ENCODE data around the gene PDCD10. TPM values are rescaled to one million over a fixed set of nuclear protein-coding genes. Genes with fewer than 3 reads are reported as not detected.

Gene PDCD10
- total RNA-seq, 1 donor from 2014 or later: 42.2 TPM

- no peak for DNase-seq (ENCODE audit: low spot score)
- intact Hi-C loops (cut with DNase I): loop anchor here (5.0 to 10.0 kb wide), 2 partner anchors 308 to 360 kb away; partner anchors contain the start of gene GOLIM4
These were observed 2.3 kb upstream of the PDCD10 start for GRCh38 chr3:167736997-167737396.

- intact Hi-C loops (cut with DNase I): loop anchor here (5.0 to 10.0 kb wide), 2 partner anchors 308 to 361 kb away; partner anchors contain the start of gene GOLIM4
- no peak for DNase-seq (ENCODE audit: low spot score)
These were observed 1.6 kb upstream of the PDCD10 start for GRCh38 chr3:167736264-167736787.

DNA sequence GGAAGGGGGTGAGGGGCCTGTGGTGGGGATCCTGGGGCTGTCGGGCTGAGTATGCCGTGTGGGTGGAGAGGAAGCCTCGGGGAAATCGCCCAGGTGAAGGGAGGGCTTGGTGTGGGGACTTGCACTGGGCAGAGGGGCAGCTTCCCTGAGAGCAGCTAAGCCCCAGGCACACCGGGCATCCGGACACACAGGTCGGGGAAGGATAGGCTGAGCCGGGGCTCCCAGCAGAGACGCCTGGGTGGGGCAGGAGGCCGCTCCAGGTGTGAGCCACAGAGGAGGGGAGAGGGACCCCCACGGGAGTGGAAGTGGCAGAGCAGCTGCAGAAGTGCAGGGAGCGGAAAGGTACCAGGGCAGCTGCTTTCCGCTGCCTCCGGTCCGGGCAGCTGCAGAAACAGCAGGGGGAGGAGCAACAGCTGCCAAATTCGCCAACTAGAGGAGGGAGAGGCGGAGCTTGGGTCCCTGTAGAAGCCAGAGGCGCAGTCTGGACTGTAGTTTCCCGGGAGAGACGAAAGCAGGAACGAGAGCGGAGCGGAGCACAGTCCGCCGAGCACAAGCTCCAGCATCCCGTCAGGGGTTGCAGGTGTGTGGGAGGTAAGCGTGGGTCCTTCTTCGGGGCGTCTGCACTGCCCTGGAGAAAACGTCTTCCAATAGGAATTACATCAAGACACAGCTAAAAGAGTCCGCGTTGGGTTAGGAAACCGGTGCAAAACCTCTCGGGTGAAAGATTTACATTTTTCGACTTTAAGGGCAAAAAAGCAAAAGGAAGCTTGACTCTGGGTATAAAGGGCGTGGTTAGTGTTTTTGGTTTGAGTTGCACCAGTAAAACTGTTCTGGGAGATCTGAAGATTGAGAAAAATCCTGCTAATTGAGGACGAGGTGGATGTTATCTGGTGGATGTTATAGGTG lies 794 bp upstream of the PDCD10 start, which contains the start of gene SERPINI1:
Gene SERPINI1, plus strand, starts transcription at position 489 of the 906 bp plus-strand sequence. CDS start 53,408 bp downstream, outside the sequence.
- DNase-seq (ENCODE audit: low spot score): peak; percentile 94
- intact Hi-C loops (cut with DNase I): loop anchor here (1.0 to 10.0 kb wide), 4 partner anchors 78 to 362 kb away; partner anchors contain the start of gene GOLIM4

DNA sequence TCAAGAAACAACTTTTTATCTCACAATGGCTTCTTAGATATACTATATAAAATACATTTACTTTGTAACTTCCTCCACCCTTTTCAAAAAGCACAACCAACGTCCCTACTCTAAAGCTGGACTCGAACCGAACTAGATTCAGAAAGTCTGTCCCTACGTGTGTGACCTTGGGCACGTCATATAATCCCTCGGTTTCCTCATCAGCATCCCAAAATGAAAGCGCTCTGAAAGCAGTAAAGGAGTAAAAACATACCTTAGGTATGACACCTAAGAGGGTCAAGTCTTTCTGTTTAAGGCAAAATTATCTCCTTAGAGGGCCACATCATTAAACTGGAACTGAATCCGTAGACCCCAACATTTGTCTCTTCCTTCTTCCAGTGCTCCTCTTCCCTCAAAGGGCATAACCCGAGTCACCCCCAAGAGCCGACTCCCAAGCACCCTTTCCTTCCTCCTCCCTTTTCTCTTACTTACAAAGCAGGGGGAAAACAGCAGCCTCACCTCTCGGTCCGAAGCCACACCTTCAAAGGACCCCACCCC lies 663 bp downstream of the PDCD10 start:
- intact Hi-C loops (cut with DNase I): loop anchor here (2.0 to 10.0 kb wide), 2 partner anchors 143 to 311 kb away; no protein-coding TSS in a partner anchor
- no peak for DNase-seq (ENCODE audit: low spot score)

- intact Hi-C loops (cut with DNase I): loop anchor here (10.0 kb wide), 1 partner anchor 312 kb away; no protein-coding TSS in a partner anchor
- DNase-seq (ENCODE audit: low spot score): no peak
These were observed 2.2 kb downstream of the PDCD10 start for GRCh38 chr3:167732313-167733065.

- no peak for DNase-seq (ENCODE audit: low spot score)
- intact Hi-C loops (cut with DNase I): loop anchor here (10.0 kb wide), 1 partner anchor 313 kb away; no protein-coding TSS in a partner anchor
These were observed 3.3 kb downstream of the PDCD10 start for GRCh38 chr3:167731393-167731792.

DNA sequence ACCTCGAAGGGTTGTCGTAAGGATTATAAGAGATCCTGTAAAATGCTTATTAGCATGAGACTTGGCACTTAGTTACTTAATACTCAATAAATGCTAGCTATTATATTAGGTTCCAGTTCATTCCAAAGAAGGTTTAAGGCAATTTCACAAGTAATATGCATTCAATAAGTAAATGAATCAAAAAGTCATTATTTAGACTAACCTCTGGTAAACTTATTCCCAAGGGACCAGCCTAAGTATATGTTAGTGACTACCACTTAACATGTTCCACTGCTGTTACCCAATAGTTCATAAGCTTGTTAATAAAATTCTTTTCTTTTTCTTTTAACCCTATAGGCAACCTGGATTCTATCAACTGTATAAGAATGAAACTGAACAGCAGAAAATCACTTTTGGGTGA lies 5.1 kb downstream of the PDCD10 start:
- intact Hi-C loops (cut with DNase I): no loop called here
- DNase-seq (ENCODE audit: low spot score): no peak

DNA sequence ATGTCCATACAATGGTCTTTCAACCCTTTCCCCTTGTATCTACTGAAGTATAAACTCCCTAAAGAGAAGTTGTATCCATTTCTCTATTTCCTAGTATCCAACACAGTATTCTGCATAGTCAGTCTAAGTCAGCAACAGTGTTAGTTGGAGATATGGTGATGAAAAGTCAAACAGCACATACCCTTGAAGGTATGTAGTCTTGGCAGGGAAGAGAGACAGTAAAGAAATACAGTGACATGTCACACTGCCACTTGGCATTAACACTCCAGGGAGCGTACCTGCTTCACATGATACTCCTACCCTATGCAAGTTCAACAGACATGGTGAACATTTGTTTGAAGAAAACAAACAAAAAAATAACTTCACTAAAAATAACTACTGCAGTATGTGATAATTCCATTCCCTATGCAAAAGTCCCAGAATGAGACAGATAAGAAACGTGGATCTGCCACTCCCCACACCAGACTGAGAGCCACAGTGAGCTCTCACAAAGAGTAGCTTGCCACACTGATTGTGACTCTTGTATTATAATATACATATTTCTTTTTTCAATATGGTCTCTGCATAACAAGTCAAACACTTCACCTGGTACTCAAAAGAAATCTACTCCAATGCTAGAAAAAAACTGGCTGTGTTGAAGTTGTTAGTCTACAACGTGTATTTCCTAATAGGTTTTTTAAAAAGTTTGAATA lies 5.9 kb downstream of the PDCD10 start:
- DNase-seq (ENCODE audit: low spot score): no peak
- intact Hi-C loops (cut with DNase I): no loop called here

DNA sequence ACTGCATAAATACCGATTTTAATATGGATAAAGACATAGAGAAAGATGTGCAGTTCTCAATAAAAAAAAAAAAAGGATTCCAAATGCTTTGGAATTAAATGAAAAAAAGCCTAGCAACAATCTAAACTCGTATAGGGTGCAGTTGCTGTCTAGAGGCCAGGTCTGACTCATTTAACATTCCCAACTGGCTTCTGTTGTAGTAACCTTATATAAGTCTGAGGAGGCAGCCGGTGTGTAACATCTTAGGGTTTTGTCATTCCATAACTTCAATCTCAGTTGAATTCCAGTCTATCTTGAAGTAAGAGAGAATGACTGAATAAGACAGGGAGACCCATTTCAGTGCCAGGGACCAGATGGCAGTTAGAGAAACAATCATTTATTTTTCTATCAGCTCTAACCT lies 6.5 kb downstream of the PDCD10 start:
- intact Hi-C loops (cut with DNase I): no loop called here

GRCh38 chr3:167723872-167724271 lies 10.8 kb downstream of the PDCD10 start:
- intact Hi-C loops (cut with DNase I): no loop called here
- DNase-seq (ENCODE audit: low spot score): no peak

More for the DNA sequence above, 6.5 kb downstream of the PDCD10 start:
- no peak for DNase-seq (ENCODE audit: low spot score)

DNA sequence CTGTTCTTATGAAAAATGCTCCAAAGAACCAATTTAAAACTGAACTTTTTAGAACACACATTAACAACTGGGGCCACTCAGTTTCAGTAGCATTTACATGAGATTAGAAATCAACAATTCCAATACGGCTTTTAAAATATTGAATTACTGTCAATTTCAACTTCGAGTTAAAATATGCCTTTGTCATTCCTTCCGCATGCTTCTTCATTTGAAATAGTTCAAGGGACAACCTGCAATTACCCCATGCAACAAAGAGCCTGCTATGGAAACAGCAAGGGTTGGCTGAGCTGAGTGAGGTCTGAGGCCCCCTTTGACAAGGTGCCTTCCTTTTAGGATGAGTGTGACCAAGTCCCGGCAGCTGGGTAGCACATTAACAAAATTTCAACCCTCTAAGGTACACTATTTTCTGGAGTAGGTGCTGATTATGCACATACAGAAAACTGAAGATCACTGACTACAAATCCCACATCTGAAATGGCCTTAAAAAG lies 11.6 kb downstream of the PDCD10 start:
- DNase-seq (ENCODE audit: low spot score): no peak
- intact Hi-C loops (cut with DNase I): no loop called here

DNA sequence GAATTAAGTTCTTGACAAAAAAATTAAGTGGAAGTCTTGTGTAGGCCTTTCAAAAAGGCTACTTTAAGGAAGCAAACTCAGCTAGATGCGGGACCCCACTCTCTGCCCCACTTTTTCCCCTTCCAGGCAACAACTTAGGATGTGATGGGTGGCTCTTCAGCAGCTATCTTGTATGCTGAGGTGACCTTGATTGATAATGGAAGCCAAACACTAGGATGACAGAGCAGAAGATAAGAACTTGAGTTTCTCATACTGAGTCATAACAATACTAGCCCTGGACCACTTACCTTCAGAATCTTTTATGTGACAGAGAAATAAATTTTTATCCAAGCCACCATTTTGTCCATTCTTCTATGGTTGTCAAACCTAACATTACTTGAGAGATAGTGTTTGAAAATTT lies 16.1 kb downstream of the PDCD10 start:
- intact Hi-C loops (cut with DNase I): no loop called here
- DNase-seq (ENCODE audit: low spot score): no peak

DNA sequence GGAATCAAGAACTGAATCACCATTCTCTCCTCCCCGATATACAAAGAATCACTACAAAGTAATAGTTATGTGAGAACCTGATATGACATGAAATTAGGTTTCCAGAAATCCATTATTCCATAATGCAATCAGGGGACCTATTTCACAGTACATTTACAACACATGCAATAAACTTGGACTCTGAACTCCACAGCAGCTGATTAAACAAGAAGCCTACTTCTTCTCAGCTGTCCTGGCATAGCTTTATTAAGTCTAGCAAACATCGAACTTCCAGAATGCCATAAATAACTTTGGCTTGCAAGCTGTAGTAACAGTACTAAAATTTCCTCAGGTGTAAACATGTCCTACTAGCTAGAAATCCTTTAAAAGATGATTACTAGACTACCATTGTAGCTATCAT lies 17.8 kb downstream of the PDCD10 start:
- DNase-seq (ENCODE audit: low spot score): no peak
- intact Hi-C loops (cut with DNase I): no loop called here

DNA sequence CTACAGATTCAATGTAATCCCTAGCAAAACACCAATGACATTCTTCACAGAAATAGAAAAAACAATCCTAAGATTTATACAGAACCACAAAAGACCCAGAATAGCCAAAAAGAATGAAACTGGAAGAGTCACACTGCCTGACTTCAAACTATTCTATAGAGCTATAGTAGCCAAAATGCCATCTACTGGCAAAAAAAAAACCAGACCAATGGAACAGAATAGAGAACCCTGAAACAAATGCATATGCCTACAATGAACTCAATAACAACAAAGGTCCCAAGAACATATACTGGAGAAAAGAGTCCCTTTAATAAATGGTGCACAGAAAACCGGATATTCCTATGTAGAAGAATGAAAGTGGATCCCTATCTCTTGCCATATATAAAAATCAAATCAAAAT lies 19.8 kb downstream of the PDCD10 start:
- DNase-seq (ENCODE audit: low spot score): no peak
- intact Hi-C loops (cut with DNase I): no loop called here

- intact Hi-C loops (cut with DNase I): no loop called here
These were observed 22.2 kb downstream of the PDCD10 start for GRCh38 chr3:167712445-167712844.

DNA sequence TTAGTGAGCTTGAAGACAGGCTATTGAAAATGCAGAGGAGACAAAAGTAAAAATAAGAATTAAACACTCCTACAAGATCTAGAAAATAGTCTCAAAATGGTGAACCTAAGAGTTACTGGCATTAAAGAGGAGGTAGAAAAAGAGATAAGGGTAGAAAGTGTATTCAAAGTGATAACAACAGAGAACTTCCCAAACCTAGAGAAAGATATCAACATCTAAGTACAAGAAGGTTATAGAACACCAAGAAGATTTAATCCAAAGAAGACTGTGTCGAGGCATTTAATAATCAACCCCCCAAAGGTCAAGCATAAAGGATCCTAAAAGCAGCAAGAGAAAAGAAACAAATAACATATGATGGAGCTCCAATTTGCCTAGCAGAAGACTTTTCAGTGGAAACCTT lies 23.3 kb downstream of the PDCD10 start:
- intact Hi-C loops (cut with DNase I): no loop called here

More at GRCh38 chr3:167712445-167712844, 22.2 kb downstream of the PDCD10 start:
- no peak for DNase-seq (ENCODE audit: low spot score)

DNA sequence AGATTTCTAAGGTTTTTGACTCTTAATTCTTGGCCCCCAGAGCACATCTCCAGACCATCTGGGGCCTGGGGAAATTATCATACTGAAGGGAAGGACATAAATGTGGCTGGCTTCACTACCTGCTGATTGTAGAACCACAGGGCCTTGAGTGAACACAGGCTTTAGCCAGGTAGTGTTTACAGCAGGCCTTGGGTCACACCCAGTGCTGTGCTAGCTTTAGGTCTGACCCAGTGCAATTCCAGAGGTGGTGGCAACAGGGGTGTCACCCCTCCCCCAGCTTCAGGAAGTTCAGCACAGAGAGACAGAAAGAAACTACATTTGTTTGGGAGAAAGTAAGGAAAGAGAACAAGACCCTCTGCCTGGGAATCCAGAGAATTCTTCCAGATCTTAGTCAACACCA lies 24.1 kb downstream of the PDCD10 start:
- intact Hi-C loops (cut with DNase I): no loop called here
- DNase-seq (ENCODE audit: low spot score): no peak

More for the DNA sequence above, 23.3 kb downstream of the PDCD10 start:
- no peak for DNase-seq (ENCODE audit: low spot score)

- no peak for DNase-seq (ENCODE audit: low spot score)
- intact Hi-C loops (cut with DNase I): no loop called here
These were observed 25.0 kb downstream of the PDCD10 start for GRCh38 chr3:167709690-167710089.

DNA sequence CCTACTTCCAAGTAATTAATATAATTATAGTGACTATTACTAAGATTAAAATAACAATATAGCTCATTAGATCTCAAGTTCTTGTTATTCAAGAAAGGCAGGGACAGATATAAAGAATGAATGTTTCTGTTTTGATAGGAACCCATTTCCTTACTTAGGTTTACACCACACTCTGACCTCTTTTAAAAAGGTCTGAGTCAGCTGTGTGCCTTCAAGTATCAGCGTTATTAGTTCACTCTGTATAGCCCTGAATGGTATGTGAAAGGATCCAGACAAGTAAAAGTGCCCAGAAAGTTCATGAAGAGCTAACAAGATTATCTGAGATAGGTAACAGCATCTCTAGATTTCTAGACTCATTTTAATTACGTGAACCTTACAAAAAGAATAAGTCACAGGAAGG lies 28.9 kb downstream of the PDCD10 start:
- intact Hi-C loops (cut with DNase I): no loop called here
- DNase-seq (ENCODE audit: low spot score): no peak

Data from cardiac septum (tissue), 1 donor.